22Rv1 (cell line): ENCODE measurements around the gene SMURF2.

Experiments used
- ZFX ChIP-seq: fragments of 450-650 bp; IDR thresholded peaks from 2 replicates; pipeline ENCODE4 v1.6.1; 2017; ENCODE audit warnings: antibody characterized with exemption, borderline replicate concordance
- TF ChIP-seq, protein P1 (sequence below): fragments of 450-650 bp; IDR thresholded peaks from 2 replicates; pipeline ENCODE4 v1.5.1; 2017; ENCODE audit warnings: mild to moderate bottlenecking

DNA sequence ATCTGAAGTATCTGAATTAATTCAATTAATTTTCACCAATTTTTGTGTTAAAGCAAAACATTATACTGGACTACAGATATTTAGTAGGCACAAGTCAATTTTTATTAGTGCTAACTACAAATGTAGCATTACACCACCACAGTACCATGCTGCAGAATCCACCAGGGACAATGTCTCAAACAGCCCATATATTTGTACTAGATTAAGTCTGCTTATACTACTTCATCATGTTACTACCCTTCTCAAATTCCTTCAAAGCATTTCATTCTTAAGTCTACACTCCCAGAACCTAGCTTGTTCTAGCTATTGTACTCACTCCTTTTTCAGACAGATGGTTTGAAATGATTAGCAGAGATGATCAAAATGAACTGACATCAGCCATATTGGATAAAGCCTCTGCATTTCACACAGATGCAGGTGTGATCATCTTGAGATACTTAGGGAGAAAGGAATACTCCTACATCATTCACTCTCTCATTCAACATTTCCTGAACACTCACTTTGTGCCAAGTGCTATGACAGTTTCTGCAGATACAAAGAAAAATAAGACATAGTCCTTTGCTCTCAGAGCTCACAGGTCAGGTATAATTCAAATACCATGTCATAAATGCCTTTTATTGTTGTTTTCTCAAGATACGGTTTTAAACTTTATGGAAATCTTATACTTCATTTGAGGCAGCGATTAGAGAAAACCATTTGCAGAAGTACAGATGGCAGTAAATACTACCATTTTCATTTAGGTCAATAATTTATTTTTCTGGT, 47.7 kb downstream of the SMURF2 start:
- TF ChIP-seq, protein P1, sequence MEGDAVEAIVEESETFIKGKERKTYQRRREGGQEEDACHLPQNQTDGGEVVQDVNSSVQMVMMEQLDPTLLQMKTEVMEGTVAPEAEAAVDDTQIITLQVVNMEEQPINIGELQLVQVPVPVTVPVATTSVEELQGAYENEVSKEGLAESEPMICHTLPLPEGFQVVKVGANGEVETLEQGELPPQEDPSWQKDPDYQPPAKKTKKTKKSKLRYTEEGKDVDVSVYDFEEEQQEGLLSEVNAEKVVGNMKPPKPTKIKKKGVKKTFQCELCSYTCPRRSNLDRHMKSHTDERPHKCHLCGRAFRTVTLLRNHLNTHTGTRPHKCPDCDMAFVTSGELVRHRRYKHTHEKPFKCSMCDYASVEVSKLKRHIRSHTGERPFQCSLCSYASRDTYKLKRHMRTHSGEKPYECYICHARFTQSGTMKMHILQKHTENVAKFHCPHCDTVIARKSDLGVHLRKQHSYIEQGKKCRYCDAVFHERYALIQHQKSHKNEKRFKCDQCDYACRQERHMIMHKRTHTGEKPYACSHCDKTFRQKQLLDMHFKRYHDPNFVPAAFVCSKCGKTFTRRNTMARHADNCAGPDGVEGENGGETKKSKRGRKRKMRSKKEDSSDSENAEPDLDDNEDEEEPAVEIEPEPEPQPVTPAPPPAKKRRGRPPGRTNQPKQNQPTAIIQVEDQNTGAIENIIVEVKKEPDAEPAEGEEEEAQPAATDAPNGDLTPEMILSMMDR = no peak
- TF ChIP-seq ZFX = no peak
